GM12874 (cell line): Measurements from ENCODE around the gene EBLN1.

Experiments used
- CTCF ChIP-seq: IDR thresholded peaks from 2 replicates; pipeline ENCODE4 v1.5.1; 2011; ENCODE audit warnings: low read depth, mild to moderate bottlenecking, control low read depth, low read length, moderate library complexity; ENCODE audit not compliant: insufficient read depth

The EBLN1 gene

GRCh38 chr10:22226599-22226998 is 8.8 kb upstream of the EBLN1 start:
- TF ChIP-seq CTCF: no peak

- no peak for TF ChIP-seq CTCF
Measured at GRCh38 chr10:22222236-22223190, 4.7 kb upstream of the EBLN1 start.

- no peak for TF ChIP-seq CTCF
Measured at GRCh38 chr10:22219308-22219707, 1.5 kb upstream of the EBLN1 start.

- TF ChIP-seq CTCF: no peak
Measured at GRCh38 chr10:22218448-22218847, 633 bp upstream of the EBLN1 start.

- TF ChIP-seq CTCF: no peak
Measured at GRCh38 chr10:22210267-22210666, 7.5 kb downstream of the EBLN1 start.

- TF ChIP-seq CTCF: no peak
Measured at GRCh38 chr10:22193945-22194344, 23.9 kb downstream of the EBLN1 start.

- no peak for TF ChIP-seq CTCF
Measured at GRCh38 chr10:22185586-22185985, 32.2 kb downstream of the EBLN1 start.
